HG02970 (cell line): ENCODE measurements around the gene SLC35C1.

Experiments used
- ATAC-seq: cut with Tn5 transposase; IDR thresholded peaks from one replicate; pipeline ENCODE4 v1.9.1; 2021; ENCODE audit warnings: mild to moderate bottlenecking, moderate library complexity, moderate number of reproducible peaks; ENCODE audit not compliant: unreplicated experiment, low FRiP score

Gene SLC35C1

DNA sequence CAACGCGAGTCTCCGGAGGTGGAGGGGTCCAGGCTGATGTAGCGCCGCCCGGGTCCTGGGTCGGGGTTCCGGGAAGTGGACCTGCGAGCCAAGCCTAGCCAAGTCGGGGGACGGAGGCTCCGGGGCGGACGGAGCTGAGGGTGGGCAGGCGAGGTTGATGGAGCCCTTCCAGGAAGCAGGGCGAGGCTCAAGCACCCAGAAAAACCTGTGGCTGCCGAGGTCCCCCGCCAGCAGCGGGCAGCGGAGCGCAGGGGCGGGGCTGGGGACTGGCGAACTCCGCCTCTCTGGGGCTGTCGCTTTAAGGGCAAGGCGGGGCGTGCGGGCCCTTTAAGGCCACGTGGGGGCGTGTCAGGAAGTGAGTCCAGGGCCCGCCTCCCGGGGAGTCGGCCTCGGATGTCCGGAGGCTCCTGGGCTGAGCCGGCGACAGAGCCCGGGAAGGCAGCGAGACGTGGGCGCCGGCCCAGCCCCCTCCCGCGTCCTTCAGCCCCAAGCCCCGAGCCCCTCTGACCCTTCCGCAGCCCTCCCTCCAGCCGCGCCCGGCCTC, at the start of gene SLC35C1:
TSS of gene SLC35C1 (plus strand) at position 389 of the 544 bp plus-strand sequence. CDS start 653 bp downstream, outside the sequence.
- peak; percentile 83 for ATAC-seq

GRCh38 chr11:45755281-45755859, 49.6 kb upstream of the SLC35C1 start:
- no peak for ATAC-seq

DNA sequence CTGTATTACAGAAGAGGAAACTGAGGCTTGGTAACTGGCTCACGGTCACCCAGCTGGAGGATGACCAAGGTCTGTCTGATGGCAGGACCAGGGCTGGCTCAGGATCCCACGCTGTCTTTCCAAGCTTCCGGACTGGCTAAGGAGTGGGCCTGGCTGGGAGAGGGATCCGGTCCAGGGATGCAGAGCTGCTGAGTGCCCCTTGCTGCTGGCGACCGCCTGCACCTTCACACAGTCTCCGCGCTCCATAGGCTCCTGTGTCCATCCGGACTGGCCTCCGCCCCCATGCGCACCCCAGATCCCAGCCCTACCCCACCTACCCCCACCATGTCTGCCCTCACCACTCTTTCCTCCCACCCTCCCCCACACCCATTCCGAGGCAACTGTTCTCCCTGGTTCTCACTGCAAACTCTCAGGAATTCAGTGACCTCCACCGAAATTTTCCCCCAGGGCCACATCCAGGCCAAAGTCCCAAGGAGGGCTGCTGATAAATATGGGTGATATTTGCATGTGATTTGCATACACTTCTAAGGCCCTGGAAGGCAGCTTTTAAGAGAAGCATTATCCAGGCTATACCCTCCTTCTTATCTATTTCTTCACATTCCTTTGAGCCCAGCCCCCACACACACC, 48.5 kb upstream of the SLC35C1 start:
- no peak for ATAC-seq

DNA sequence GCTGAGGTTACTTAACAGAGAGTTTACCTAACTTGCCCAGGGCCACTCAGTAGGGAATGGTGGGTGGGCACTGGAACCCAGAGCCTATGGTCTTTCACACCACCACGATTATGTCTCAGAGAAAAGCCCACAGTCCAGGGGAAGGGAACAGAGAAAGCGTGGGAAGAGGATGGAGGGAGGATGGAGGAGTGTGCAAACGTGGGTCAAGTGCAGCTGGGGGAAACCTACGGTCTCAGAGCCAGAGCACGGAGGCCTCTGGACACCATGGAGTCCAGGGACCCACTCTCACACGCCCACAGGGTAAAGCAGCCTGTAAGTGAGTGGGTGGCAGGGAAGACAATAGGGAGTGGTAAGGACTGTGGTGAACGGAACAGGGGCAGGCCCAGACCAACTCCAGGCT, 47.3 kb upstream of the SLC35C1 start:
- ATAC-seq: no peak

GRCh38 chr11:45761659-45762058, 43.3 kb upstream of the SLC35C1 start:
- ATAC-seq: no peak

DNA sequence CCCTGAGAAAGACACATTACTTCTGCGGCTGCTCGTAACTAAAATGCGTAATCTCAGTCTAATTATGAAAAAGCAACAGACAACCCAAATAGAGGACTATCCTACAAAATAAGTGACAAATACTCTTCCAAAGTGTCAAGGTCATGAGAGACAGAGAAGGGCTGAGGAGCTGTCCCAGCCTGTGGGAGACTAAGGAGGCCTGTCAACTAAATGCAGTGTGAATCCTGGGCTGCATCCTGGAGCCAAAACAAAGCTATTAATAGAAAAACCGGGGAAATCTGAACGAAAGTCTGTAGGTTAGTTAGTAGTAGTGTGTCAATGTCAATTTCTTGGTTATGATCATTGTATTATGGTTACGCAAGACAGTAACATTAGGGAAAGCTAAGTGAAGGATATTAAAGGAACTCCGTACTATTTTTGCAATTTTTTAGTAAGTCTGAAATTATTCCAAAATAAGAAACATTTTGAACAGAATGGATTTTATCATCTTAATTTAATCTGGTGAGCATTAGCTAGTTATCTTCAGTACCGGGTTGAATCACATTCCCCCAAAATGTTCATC, 39.8 kb upstream of the SLC35C1 start:
- ATAC-seq: no peak

DNA sequence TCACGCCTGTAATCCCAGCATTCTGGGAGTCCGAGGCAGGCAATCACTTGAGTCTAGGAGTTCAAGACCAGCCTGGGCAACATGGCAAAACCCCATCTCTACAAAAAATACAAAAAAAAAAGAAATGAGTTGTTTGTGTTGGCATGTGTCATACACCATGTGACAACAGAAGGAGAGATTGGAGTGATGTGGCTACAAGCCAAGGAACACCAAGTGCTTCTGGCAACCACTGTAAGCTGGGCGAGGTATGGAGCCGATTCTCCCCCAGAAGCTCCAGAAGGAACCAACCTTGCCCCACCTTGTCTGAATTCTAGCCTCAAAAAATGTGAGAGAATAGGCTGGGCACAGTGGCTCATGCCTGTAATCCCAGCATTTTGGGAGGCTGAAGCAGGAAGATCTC, 39.1 kb upstream of the SLC35C1 start:
- no peak for ATAC-seq

GRCh38 chr11:45766469-45766868, 38.5 kb upstream of the SLC35C1 start:
- no peak for ATAC-seq

DNA sequence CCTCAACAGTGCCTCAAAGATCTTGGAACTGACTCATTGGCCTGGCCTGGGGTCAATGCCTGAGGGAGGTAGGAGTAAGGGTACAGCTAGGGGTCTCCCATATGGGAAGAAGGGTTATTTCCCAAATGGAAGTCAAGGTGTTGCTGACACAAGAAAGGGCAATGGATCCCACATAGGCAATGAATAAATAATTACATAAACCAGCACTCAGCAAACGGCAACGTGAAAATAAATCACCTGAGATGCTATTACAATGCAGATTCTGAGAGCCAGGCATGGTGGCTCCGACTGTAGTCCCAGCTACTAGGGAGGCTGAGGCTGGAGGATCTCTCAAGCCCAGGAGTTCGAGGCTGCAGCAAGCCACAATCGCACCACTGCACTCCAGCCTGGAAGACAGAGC, 36.5 kb upstream of the SLC35C1 start:
- no peak for ATAC-seq

GRCh38 chr11:45769960-45770359, 35.0 kb upstream of the SLC35C1 start:
- ATAC-seq: no peak

- ATAC-seq: peak; percentile 40
These were observed 33.8 kb upstream of the SLC35C1 start for GRCh38 chr11:45771193-45771565.

GRCh38 chr11:45771566-45772448, 33.1 kb upstream of the SLC35C1 start:
- peak; percentile 69 for ATAC-seq

DNA sequence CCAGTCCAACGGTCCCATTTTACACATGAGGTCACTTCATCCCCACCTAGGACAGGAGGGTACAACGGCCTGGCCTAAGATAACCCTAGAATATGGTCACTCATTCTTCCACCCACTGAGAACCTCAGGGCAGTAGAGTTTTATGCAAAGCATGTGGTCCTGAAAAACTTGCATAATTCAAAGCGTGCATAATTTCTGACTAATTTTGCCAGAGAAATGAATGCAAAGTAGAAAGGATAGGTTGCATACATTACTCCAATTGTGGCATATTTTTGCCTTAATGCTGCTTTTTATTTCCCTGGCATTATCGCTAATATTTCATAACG, 32.5 kb upstream of the SLC35C1 start:
- no peak for ATAC-seq

DNA sequence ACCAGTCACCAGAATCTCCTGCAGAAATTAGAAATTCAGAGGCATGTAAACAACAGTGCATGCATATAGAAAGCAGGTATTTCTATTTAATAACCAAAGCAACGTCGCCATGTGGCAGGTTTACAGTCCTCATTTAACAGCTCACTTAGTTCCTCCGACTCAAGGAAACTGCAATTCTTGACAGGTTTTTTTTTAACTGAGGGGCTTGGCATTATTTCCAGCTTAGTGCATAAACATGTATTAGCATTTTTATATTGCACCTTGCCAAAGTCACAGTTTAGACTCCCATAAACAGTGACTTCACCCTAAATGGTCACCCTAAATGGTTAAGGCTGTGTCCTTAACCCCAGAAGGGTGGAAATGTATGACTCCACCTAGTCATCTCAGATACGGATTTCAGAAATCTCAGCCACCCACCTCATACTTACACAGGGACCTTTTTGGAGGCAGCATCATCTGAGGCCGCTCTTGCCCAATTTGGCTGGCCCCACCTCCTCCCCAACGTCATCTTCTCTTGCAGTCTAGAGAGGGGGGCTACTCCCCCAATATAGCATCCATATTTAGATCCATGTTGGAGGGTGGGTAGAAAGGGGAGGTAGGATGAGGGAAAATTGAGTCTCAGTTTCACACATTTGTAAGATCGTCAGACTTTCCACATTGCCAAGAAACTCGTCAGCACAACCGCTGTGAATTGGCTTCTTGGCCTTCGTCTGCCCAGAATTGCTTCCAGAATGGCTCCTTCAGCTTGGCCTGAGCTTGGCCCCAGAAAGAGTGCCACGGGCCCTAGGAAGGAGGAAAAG, 31.8 kb upstream of the SLC35C1 start:
- no peak for ATAC-seq

GRCh38 chr11:45773786-45774655, 30.9 kb upstream of the SLC35C1 start:
- ATAC-seq: no peak

DNA sequence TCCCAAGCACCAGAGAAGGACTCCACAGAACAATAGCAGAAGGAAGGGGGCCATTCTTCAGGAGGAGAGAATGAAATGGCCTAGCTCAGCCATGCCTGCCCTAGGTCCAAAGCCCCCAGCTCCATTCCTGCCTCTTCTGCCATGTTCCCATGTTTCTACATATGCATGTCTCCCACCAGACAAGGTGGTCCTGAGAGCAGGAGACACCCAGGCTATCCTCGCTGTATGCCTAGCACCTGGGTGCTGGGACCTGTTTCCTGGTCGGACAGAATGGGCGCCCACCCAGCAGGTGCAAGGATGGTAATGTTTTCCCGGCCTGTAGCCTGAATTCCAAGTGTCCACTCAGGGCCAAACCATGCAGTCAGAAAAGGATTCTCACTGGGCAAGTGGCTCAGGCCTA, 30.2 kb upstream of the SLC35C1 start:
- ATAC-seq: no peak

- ATAC-seq: no peak
These were observed 27.6 kb upstream of the SLC35C1 start for GRCh38 chr11:45777127-45777969.

- ATAC-seq: no peak
These were observed 26.6 kb upstream of the SLC35C1 start for GRCh38 chr11:45778341-45778740.
